Neural cell (in vitro differentiated cells): ENCODE data around the gene MINDY4.

Source experiments
- POLR2AphosphoS5 ChIP-seq: IDR thresholded peaks from 2 replicates; pipeline ENCODE4 v1.6.1; 2012
- TAF1 ChIP-seq: IDR thresholded peaks from 2 replicates; pipeline ENCODE4 v1.6.1; 2012; ENCODE audit warnings: low read depth
- TF ChIP-seq, protein P1 (sequence below): fragments of 450-650 bp; IDR thresholded peaks from 2 replicates; pipeline ENCODE4 v1.5.1; 2014; ENCODE audit warnings: antibody characterized with exemption, mild to moderate bottlenecking, moderate library complexity; ENCODE audit not compliant: poor library complexity, severe bottlenecking

DNA sequence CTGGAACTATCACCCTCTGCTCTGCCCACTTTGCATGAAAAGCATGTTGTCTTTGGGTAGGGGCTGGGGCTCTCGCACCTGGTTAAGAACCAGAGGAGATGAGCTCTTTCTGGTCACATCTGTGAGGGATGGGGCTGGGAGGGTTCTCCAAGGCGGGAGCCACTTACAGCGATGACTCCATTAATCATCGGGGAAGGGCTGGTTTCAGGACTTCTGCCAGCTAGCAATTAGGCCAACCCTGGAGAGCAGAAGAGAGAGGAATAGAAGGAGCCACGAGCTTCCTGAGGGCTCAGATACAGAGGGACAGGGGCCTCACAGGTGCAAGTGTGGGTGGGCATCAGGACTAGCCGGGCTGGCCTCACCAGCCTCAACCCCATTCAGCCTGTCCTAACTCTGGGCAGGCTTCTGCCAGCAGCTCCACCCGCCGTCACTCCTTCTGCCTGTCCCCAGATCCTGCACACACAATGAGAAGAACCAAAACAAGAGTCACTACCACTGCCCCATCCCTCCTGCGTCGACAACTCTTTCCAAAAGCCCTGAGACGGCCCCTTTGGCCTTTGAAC, 148.9 kb downstream of the MINDY4 start:
- TF ChIP-seq POLR2AphosphoS5 (no peak), TAF1 (no peak)
- TF ChIP-seq, protein P1, sequence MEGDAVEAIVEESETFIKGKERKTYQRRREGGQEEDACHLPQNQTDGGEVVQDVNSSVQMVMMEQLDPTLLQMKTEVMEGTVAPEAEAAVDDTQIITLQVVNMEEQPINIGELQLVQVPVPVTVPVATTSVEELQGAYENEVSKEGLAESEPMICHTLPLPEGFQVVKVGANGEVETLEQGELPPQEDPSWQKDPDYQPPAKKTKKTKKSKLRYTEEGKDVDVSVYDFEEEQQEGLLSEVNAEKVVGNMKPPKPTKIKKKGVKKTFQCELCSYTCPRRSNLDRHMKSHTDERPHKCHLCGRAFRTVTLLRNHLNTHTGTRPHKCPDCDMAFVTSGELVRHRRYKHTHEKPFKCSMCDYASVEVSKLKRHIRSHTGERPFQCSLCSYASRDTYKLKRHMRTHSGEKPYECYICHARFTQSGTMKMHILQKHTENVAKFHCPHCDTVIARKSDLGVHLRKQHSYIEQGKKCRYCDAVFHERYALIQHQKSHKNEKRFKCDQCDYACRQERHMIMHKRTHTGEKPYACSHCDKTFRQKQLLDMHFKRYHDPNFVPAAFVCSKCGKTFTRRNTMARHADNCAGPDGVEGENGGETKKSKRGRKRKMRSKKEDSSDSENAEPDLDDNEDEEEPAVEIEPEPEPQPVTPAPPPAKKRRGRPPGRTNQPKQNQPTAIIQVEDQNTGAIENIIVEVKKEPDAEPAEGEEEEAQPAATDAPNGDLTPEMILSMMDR, result no peak
